NCI-H2081 treated with DMSO at 0.1 percent for 48 hours (cell line): ENCODE data around the gene PACSIN2.
"Not testable (repeated sequence)": the region's sequence is repeated elsewhere in the genome, so short reads cannot be mapped to it uniquely, and the experiment has no call there.

Experiments used
- DNase-seq: peaks from one replicate; lab custom pipeline; 2025; lab: John Stamatoyannopoulos, UW

The PACSIN2 gene

DNA sequence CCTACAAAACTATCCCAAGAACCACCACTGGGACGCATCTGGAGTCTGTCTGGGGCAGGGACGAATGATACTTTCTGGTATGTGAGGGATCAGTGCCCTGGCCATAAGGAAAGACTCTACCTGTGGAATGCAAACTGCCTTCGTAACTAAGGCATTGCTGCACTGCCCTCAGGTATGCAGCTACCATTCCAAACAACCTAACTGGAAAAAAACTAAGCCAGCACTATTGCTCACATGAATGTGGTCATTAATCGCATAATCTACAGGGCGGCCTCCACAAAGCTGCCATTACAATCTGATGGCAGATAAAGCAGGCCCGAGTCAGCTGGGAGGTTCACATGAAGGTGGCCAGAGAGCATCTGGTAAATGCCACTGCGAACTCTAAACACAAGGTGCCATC, 3.9 kb downstream of the PACSIN2 start:
- no peak for DNase-seq

DNA sequence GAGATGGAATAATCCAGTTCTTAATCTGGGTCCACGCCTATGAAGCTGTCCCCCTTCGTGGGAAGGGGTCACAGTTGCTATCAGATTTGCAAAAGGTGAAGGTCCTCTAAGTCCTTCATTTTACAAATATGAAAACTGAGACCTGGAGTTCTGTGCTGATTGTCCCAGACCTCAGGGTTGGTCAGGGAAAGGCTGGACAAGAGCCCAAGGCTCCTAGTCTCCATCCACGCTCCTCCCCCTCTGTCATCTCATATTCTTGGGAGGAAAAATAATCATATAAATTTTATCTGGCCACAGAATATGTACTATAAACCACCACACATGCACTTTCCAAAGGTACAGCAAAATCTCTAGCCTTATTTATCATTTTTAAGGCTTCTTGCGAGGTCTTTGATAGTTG, 5.5 kb downstream of the PACSIN2 start:
- no peak for DNase-seq

DNA sequence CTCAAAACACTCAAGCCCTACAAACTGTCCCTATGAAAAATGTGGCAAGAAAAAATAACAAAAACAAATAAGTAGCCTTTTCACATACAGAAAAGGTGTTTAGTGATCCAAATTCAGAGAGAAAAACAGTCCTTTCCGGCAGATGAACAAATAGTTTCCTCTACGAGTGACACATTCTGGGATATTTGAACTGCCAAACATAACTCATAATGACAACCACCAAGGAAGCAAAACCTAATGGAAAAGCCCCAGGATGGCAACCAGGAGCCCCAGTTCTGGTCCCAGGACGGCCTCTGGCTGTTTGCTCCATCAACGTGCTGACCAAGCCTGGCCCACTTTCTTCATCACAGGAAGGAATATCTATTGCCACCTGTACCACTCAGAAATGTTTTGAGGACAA, 6.0 kb downstream of the PACSIN2 start:
- no peak for DNase-seq

DNA sequence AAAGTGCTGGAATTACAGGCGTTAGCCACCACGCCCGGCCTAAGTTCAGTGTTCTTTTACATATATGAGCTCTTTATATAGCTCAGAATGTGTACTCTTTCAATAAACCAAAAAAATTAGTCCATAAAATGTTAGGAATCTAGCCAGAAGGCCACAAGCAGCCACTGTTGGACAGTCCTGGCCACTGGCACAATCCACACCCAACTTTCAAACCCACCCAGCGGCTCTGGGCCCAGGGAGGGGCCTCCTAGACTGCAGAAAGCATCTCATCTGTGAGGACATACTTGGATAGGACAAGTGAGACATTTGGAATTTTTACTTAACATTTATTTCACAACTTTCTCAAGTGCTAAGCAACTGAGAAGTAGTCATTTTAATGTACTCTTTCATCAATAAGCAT, 6.4 kb downstream of the PACSIN2 start:
- DNase-seq: no peak

DNA sequence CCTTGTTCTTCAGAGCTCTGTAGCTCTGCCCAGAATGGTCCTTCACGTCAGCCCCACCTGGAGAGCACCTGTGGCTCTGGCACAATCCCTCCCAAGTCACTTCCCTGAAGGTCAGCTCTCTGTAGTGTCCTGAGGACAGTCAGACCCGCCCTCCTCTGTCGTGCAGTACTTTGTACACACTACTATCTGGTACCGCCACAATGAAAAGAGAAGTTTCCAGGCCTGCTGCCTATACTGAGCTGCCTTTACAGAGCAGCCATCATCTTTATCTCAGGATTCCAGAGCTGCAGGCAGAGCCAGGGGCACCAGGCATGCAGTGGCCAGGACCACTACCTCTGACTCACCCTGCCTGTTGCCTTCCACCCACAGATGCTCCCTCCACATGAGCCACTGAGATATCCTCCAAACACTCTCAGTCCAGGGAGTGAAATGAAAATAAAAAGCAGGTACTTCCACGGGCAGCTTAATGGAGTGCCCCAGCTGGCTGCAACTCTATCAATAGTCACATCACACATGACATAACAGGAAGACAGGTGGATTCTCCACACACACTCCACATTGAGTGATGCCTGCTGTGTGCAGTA, 7.3 kb downstream of the PACSIN2 start:
- no peak for DNase-seq

DNA sequence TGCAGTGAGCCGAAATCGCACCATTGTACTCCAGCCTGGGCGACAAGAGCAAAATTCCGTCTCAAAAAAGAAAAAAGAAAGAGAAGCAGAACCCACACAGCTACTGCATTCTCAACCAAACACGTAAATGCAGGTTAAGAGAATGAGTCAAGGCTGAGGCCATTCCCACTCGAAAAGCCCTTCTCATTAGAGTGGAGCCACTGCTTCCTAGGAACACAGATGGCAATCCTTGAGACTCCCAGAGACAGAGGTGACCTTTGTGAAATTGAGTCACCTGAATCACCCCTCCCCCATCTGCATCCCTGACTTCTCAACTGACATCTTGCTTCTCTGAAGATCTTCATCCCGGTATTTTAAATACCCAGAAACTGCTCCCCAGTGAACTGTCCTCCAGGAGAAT, 8.2 kb downstream of the PACSIN2 start:
- no peak for DNase-seq

DNA sequence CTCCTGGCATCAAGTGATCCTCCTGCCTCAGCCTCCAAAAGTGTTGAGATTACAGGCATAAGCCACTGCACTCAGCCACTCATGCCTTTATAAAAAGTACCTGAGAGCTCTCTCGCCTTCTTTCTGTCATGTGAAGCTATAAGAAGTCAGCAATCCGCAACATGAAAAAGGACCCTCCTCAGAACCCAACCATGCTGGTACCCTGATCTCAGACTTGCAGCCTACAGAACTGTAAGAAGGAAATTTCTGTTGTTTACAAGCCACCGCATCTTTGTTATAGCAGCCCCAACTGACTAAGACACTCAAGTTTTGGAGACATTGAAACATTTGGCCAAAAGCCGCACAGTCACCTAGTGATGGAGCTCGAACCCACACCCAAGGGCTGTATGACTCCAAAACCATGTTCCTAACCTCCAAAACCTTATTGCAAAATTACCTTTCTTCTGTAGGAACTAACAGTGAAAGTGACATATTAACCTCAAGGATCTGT, 8.9 kb downstream of the PACSIN2 start:
- no peak for DNase-seq

DNA sequence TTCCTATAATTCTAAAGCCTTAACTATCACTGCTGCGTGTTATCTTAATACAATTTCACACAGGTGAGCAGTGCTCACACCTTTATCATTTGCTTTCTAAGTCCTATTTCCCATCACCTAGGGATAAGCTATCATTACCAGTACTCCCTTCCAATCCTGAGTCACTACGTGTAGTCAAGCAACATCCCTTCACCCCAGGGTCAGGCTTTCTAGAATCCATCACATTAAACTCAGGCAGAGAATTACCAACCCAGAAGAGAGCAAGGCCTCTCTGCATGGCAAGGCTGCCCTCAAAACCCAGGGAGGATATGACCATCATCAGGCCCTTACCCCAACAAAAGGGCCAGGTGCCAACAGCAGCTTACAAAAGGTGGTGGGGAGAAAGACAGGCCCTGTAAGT, 9.8 kb downstream of the PACSIN2 start:
- no peak for DNase-seq

DNA sequence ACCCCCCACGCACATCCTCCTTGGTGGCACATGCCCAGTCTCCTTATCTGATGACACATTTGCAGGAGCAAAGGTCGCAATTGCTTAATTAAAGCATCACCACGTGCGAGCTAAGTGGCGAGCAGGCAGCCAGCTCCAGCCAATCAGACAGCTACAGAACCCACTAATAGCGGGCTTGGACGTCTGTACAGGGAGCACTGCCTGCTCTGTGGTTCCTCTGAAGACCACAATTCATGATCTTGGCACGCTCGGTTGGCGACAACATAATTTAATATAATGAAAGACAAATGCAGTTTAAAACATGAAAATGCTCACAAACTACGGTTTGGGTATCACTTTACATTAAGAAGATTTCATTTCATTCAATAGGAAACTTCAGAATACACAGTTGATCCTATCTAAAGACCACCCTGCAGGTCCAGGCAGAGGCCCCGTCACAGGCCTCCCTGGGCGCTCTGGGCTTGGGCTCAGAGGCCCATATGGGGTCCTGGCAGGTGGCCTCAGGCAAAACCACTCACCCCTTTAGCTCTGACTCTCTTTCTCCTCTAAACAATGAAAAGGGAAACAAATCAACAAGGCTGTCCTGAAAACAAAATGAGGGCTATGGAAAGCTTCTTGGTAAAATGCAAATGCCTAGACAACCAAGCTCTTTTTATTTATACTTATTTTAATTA, 10.4 kb downstream of the PACSIN2 start:
- DNase-seq: no peak

DNA sequence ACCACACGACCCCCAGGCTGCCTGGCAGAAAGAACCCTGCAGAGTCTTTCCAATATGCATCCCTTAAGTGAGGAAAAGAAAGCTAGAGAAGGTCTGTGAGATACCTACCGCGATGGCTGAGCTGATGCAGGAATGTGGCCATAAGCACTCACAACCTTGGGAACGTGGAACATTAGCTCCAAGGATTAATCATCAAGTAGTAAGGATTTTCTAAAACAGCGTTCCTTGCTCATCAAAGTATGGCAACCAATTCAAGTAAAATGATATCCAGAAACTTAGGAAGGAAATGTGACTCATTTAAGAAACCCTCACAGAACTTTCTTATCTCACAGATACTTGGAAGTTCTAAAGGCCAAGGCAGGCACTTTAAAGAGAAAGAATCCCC, 12.8 kb downstream of the PACSIN2 start:
- DNase-seq: no peak

DNA sequence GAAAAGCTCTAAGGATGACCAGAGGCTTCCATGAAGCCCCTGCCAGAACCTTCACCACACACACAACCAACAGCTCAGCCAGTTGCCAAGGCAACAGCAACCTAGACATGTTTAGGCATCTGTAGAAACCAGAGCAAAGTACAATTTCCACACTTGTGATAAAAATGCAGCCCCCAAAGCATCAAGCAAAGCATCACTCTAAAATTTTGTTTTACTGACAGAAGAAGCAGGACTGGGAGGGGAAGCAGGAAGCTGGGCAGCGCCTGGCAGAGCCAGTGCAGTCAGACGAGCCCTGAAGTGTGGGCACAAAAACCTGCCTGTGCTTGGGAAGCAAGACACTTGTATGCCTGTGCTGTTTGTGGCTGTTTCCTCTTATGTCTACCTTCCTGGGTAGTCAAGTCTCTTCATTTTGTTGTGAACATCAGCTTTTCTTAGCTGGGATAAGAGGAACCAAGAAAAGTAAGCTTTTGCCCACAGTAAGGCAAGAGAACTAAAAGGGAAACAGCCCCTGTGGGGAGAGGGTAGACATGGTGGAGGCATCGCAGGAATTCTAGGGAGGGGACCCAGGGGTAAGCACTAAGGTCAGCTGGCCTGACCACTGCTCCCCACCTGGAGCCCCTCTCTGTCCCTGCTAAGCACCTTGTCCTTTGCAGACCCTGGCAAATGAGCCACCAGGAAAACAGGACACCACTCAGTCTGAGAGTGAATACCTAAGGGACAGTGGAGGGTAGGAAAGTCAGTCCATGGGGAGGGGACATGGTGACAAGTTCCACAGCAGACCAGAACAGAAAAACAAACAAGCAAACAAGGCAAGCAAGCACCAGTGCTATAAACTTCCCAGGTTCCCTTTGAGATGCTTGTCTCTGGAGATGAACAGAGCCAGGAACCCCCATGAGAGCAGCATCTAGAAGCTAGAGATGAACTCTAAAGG, 13.4 kb downstream of the PACSIN2 start:
- no peak for DNase-seq

DNA sequence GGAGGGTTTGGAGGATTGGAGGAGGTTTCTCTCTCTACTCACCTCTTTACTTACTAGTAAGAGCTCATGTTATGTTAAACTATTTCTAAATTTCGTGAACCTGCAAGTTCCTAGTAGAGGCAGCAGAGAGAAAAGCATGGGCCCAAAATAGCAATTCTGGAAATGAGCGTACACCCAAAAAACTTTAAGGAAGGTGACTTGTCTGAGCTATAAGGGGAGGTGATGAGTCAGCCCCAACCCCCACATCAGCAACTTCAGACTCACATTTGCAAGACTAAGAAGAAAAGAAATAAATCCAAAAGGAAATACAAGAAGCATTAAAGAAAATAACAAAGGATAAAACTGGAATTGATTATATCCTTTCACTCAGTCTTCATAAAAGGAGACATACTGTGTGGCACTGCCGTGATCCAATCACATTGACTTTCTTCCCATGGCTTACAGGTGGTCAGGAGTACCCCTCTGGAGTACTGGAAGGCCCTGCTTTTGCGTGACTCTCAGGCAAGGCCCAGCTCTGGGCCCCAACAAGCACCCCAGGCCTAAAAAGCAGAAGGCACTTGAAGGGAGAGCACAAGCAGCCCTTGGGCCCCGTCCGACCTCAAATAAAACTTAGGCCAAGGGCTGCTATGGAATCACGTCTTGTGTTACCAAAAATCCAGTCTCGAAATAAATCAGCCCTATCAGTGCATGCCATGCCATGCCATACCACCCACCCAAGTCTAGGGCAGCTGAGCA, 14.3 kb downstream of the PACSIN2 start:
- DNase-seq: no peak

DNA sequence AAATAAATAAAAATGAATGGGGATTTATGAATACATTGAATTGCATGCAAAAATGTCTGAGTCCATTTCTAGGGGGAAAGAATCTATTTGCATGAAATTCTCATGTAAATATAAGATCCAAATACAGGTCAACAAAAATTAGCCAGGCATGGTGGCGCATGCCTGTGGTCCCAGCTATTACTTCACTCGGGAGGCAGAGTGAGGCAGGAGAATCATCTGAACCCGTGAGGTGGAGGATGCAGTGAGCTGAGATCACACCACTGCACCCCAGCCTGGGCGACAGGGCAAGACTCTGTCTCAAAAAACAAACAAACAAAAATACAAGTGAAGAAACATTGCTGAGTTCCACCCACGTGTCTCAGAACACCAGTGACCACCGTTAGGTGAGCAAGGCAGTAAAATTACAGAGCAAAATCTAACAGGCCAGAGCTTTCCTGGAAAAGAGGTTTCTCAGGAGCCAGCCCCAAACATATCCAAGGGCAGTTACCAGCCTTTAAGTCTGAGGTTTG, 17.3 kb downstream of the PACSIN2 start:
- no peak for DNase-seq

DNA sequence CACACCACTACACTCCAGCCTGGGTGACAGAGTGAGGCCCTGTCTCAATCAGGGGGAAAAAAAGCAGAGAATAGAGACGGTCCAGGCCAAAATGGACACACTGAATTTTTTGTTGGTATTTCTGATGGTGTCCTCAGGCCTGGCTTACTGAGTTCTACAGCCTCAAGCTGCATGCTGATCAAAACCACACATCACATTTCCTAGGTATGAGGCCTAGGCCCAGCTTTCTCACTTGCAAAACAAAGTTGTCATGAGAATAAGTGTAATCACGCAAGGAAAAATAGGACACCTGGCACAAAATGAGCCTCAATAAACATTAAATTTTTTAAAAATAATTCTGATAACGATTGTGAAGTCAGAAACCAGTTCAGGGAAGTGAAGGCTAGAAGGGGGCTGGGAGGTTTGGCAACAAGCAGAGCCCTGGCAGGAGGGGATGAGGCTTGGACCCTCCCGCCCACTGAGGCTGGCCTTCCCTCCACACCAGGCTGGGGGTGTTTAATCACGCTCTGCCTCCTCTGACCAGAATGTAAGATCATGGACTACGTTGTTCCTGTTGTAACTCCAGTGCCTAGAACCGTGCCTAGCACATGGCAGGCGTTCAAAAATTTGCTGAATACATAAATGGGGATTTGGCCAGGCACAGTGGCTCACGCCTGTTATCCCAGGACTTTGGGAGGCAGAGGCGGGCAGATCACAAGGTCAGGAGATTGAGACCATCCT, 18.1 kb downstream of the PACSIN2 start:
- DNase-seq: no peak

DNA sequence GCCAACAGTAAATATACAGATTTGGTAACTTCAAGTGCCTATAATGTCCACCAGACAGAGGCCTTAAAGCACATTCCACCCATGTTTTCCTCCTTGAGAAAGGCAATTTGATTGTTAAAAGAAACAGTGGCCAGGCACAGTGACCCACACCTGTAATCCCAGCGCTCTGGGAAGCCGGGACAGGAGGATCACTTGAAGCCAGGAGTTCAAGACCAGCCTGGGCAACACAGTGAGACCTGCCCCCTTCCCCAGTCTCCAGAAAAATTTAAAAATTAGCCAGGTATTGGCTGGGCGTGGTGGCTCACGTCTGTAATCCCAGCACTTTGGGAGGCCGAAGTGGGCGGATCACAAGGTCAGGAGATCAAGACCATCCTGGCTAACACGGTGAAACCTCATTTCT, 19.3 kb downstream of the PACSIN2 start:
- not testable (repeated sequence) for DNase-seq

DNA sequence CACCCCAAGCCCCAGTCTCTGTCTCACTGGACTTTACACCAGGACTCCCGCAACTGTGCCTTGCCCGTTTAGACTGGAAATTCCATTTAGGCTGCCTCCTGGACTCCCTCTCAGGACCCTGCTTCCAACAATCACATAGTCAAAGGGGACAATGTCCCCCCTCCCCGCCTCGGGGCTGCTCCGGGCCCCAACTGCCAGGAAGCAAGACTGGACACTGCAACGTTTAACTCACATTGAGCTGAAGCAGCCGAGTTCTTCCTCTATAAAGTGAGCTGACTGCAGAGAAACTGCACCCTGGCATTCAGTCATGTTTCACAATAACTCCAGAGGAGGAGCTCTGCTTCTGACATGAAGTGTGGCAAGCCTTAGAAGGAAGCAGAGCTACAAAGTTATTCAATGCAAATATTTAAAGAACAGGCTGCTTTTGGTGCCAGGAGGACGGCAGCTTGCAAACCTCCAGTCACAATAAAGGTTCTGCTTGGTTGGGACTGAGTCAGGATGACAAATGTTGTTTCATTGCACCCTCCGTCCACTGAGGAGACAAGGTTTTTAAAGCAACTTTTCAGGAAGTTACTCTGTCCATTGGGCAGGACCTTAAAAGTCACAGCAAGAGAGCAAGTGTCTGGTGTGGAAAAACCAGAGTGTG, 19.9 kb downstream of the PACSIN2 start:
- DNase-seq: no peak

DNA sequence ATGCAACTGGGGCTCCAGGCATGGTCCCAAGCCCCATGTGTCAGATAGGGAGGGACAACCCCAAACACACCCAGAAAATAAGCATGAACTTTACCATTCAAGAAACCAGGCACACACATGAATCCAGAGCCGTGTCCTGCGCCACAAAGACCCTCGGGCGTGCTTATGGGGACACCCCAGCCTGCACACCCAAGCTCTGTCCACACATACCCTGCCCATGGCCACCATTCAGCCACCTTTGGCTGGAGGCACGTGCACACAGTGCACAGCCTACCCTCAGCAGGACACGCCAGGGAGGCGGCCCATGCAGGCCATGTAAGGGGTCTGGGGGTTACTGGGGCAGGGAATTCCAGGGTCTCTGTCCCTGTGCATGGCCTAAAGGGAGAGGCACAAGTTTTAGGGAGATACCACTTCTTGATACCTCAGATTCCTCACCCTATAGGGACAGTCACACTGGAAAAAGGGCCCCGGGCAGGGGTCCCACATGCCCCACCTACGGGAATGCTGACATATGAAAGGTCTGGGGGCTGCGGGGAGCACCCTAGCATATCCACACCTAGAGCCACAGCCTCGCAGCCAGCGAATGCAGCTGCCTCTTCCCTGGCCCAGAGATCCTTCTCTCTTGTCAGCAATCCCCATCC, 20.6 kb downstream of the PACSIN2 start:
- no peak for DNase-seq

DNA sequence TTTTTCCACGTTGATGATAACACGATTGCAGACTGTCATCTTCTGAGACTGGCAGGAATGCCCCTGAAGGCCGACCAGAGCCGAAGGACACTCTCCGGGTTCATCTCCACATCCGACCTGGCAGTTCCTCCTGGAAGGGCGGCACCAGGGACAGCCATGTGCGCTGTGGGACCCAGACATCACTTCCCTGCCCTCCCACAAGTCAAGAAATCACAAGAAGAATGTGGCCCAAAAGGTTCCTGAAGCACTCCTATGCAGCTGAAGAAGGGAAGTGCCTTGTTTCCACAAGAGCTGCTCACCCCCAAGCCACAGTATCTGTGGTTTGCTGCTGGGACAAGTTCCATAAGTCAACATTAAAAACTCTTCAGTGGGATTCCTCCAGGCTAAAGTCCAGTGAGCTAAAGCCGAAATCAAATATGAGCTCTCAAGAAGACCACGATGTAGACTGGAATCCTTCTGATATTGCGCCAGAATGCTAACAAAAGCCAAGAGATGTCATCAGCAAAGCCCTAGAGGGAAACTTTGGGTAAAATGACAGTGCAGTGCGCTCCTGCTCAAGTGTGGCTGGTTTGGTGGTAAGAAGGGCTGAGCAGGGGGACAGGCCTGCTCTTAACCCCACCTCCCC, 21.2 kb downstream of the PACSIN2 start:
- DNase-seq: no peak

DNA sequence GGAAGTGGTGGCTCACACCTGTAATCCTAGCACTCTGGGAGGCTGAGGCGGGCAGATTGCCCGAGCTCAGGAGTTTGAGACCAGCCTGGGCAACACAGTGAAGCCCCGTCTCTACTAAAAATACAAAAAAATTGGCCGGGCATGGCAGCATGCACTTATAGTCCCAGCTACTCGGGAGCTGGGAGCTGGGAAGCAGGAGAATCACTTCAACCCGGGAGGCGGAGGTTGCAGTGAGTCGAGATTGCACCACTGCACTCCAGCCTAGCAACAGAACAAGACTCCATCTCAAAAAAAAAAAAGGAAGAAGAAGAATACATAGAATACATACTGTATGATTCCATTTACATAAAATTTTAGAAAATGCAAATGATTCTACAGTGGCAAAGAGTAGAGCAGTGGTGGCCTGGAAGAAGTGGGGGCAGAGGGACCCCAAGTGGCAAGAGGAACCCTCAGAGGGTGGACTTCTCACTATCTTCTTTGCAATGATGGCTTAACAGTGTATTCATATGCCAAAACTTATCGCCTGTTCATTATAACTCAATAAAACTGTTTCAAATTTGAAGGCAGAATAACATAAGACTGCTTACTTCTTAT, 22.0 kb downstream of the PACSIN2 start:
- DNase-seq: no peak

DNA sequence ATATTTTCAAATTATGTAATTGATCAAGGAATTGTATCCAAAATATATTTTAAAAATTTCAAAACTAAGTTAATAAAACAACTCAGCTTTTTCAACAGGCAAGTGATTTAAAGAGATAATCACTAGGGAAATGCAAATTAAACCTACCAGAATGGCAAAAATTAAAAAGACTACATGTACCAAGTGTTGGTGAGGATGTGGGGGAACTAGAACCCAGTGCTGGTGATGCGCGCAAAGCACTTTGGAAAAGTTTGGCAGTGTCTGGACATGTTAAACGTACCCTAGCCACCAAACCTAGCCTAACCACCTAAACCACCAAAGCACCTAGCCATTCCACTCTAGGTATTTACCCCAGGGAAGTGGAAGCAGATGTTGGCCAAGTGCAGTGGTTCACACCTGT, 22.9 kb downstream of the PACSIN2 start:
- DNase-seq: no peak
